Measurements from ENCODE around the gene GRB2. TPM values are rescaled to one million over a fixed set of nuclear protein-coding genes. Genes with fewer than 3 reads are reported as not detected.
A peak's percentile ranks its signal among the peaks of the same experiment; 100 is the strongest.

The GRB2 gene
- total RNA-seq, 1 experiment from 2014 or later: 92.6 TPM

GRCh38 chr17:75271233-75271954 lies 134.1 kb downstream of the GRB2 start (continued):
- TF ChIP-seq MAX (CRISPR knock-in tag; IDR thresholded peaks at IDR 0.05) (peak; percentile 81; the same call in 1 of the 2 replicates), TEAD4 (CRISPR knock-in tag; IDR thresholded peaks at IDR 0.05) (0 out of 2 replicates have a peak, but pooled peaks have one; percentile 18), RORB (CRISPR knock-in tag; IDR thresholded peaks at IDR 0.05) (no peak), ZNF423 (CRISPR knock-in tag; IDR thresholded peaks at IDR 0.05) (no peak), USF2 (CRISPR knock-in tag; IDR thresholded peaks at IDR 0.05) (peak; percentile 26; the same call in 1 of the 2 replicates), SP1 (CRISPR knock-in tag; conservative IDR thresholded peaks at IDR 0.05) (peak; percentile 75), ZNF219 (CRISPR knock-in tag; IDR thresholded peaks at IDR 0.05; ENCODE audit: borderline replicate concordance) (peak; percentile 82; the same call in 1 of the 2 replicates), CREM (CRISPR knock-in tag; IDR thresholded peaks at IDR 0.05) (peak; percentile 91), FOXP4 (CRISPR knock-in tag; IDR thresholded peaks at IDR 0.05) (peak; percentile 58; the same call in 1 of the 2 replicates), PREB (CRISPR knock-in tag; IDR thresholded peaks at IDR 0.05; ENCODE audit: borderline replicate concordance) (peak; percentile 22; the same call in 1 of the 2 replicates), JUN (CRISPR knock-in tag; IDR thresholded peaks at IDR 0.05) (peak; percentile 56; the same call in 1 of the 2 replicates), TEAD1 (CRISPR knock-in tag; IDR thresholded peaks at IDR 0.05) (peak; percentile 73; the same call in 1 of the 2 replicates)

- CTCF ChIA-PET: interaction anchor here (0.5 to 8.7 kb wide), 105 partner anchors 8 to 1239 kb away, joined by 3 to 155 read pairs (median 4); partner anchors contain the start of genes ARMC7, ATP5PD, CDR2L and GALK1
- DNase-seq (ENCODE audit: low spot score) (no peak), ATAC-seq (0 out of 2 replicates have a peak, but pooled peaks have one; percentile 1)
- Mint-ChIP-seq H3K36me3 (peaks cover 25% of the 10 kb centered on the region), H3K4me3 (peak within 1 kb of the TSS; percentile 83), H3K27me3 (ENCODE audit: low read depth) (no peaks in the 10 kb centered on the region), H3K27ac (peak within 1 kb of the TSS; percentile 88), H3K4me1 (peaks cover 19% of the 10 kb centered on the region), H3K9me3 (no peaks in the 10 kb centered on the region)
- POLR2A ChIA-PET: interaction anchor here (0.6 to 3.1 kb wide), 5 partner anchors 9 to 135 kb away, joined by 3 to 24 read pairs (median 4); partner anchors contain the start of genes GGA3, MRPS7 and SLC25A19
- TF ChIP-seq ARID4B (CRISPR knock-in tag; IDR thresholded peaks at IDR 0.05; ENCODE audit: borderline replicate concordance) (0 out of 2 replicates have a peak, but pooled peaks have one; percentile 1), RORB (CRISPR knock-in tag; IDR thresholded peaks at IDR 0.05) (no peak), ZNF423 (CRISPR knock-in tag; IDR thresholded peaks at IDR 0.05) (no peak), GTF2I (CRISPR knock-in tag; conservative IDR thresholded peaks at IDR 0.05) (no peak), ATF6 (CRISPR knock-in tag; IDR thresholded peaks at IDR 0.05) (no peak), TP53 (CRISPR knock-in tag; IDR thresholded peaks at IDR 0.05) (no peak; the same call in 1 of the 2 replicates), USF1 (CRISPR knock-in tag; IDR thresholded peaks at IDR 0.05) (no peak), ATF2 (CRISPR knock-in tag; IDR thresholded peaks at IDR 0.05; ENCODE audit: borderline replicate concordance, low read depth) (no peak), IRF2 (CRISPR knock-in tag; IDR thresholded peaks at IDR 0.05; ENCODE audit: borderline replicate concordance, low read depth) (0 out of 2 replicates have a peak, but pooled peaks have one; percentile 10)
Observed at GRCh38 chr17:75270966-75271232, 134.6 kb downstream of the GRB2 start, which contains the start of gene MIF4GD. TSS of gene MIF4GD (minus strand) at chr17:75271231. CDS start at chr17:75270195, 1,036 bp downstream.
